Esophagus muscularis mucosa (tissue), 4 donors: Measurements from ENCODE around the gene MNT.

Source experiments
- CTCF ChIP-seq, 3 experiments: fragments of 200-600 bp in 2 of 3; fragments of 450-650 bp in 1 of 3; sonication (generic) in 2 of 3; IDR thresholded peaks; one replicate each; pipeline ENCODE4 v1.5.1; 2017 to 2019; ENCODE audit warnings: antibody characterized with exemption in 3 of 3, mild to moderate bottlenecking in 2 of 3, moderate library complexity in 1 of 3
- EP300 ChIP-seq: sonication (generic); formaldehyde crosslinking; IDR thresholded peaks from one replicate; pipeline ENCODE4 v1.6.1; 2017; ENCODE audit warnings: antibody characterized with exemption
- POLR2A ChIP-seq: fragments of 450-650 bp; IDR thresholded peaks from one replicate; pipeline ENCODE4 v1.6.1; 2017; ENCODE audit warnings: antibody characterized with exemption, moderate library complexity, mild to moderate bottlenecking, low read depth

GRCh38 chr17:2380226-2380922 lies 20.5 kb downstream of the MNT start:
- no peak for TF ChIP-seq CTCF (IDR thresholded peaks at IDR 0.05)
- no peak for TF ChIP-seq EP300
- TF ChIP-seq POLR2A: no peak
